ENCODE results near the gene SLC22A23. TPM values are rescaled to one million over a fixed set of nuclear protein-coding genes. Genes with fewer than 3 reads are reported as not detected.

Gene SLC22A23
- polyA plus RNA-seq, 1 donor (not counting 4 experiments of a cell fraction or from before 2014, with no cell fraction given) = 4.3 TPM

- no peaks in the 10 kb centered on the region for H3K79me2 ChIP-seq (ENCODE audit: control insufficient read depth, insufficient read depth, low read length)
- H3K9me3 ChIP-seq (ENCODE audit: control insufficient read depth, low read depth, low read length) = no peaks in the 10 kb centered on the region
- DNase-seq (ENCODE audit: low read depth, low spot score) (no peak), FAIRE-seq (no peak)
- H3K27ac ChIP-seq (ENCODE audit: control insufficient read depth, insufficient read depth, low read length) = no peak overlapping the region
- H4K20me1 ChIP-seq (ENCODE audit: control insufficient read depth, extremely low read depth, insufficient read depth, low read length) = no peaks in the 10 kb centered on the region
- H3K9me1 ChIP-seq (ENCODE audit: control insufficient read depth, extremely low read depth, insufficient read depth, low read length) = no peaks in the 10 kb centered on the region
- TF ChIP-seq CTCF (optimal IDR thresholded peaks at IDR 0.05 in 1 of 3, IDR thresholded peaks at IDR 0.05 in 1 of 3, conservative IDR thresholded peaks at IDR 0.05 in 1 of 3; ENCODE audit: extremely low read depth in 1 of 3, insufficient read depth in 2 of 3, low read length in 3 of 3) = no peak
- TF ChIP-seq EZH2 (IDR thresholded peaks at IDR 0.05; ENCODE audit: low read length) = no peak
- H3K9ac ChIP-seq (ENCODE audit: control insufficient read depth, extremely low read depth, insufficient read depth, low read length) = no peak overlapping the region
- dilution Hi-C loops (cut with MboI; ENCODE audit: extremely low pct_ligation_motif_present, low sequenced_read_pairs) = no loop called here
- H3K36me3 ChIP-seq (ENCODE audit: control insufficient read depth in 2 of 2, extremely low read depth in 1 of 2, insufficient read depth in 2 of 2, low read length in 2 of 2) = peaks cover 0 to 2% of the 10 kb centered on the region in 2 experiments
- no peak overlapping the region for H3K4me3 ChIP-seq (ENCODE audit: control insufficient read depth in 2 of 3, extremely low read depth in 1 of 3, insufficient read depth in 2 of 3, low read depth in 1 of 3, low read length in 3 of 3)
- H2AFZ ChIP-seq (ENCODE audit: control insufficient read depth, low read length) = no peak overlapping the region
- no peak overlapping the region for H3K4me2 ChIP-seq (ENCODE audit: control insufficient read depth, extremely low read depth, insufficient read depth, low read depth, low read length)
- no peaks in the 10 kb centered on the region for H3K27me3 ChIP-seq (ENCODE audit: control insufficient read depth, extremely low read depth, insufficient read depth, low read length)
- peaks cover 9% of the 10 kb centered on the region for H3K4me1 ChIP-seq (ENCODE audit: control insufficient read depth, extremely low read depth, insufficient read depth, low read length)
Measured at GRCh38 chr6:3314621-3315467, 142.0 kb downstream of the SLC22A23 start.

GRCh38 chr6:3314176-3314575 lies 142.7 kb downstream of the SLC22A23 start:
- no peak overlapping the region for H3K4me2 ChIP-seq (ENCODE audit: control insufficient read depth, extremely low read depth, insufficient read depth, low read depth, low read length)
- dilution Hi-C loops (cut with MboI; ENCODE audit: extremely low pct_ligation_motif_present, low sequenced_read_pairs) = no loop called here

More at GRCh38 chr6:3314176-3314575, 142.7 kb downstream of the SLC22A23 start:
- Histone ChIP-seq H3K4me1 (ENCODE audit: control insufficient read depth, extremely low read depth, insufficient read depth, low read length) (peaks cover 9% of the 10 kb centered on the region), H3K27me3 (ENCODE audit: control insufficient read depth, extremely low read depth, insufficient read depth, low read length) (no peaks in the 10 kb centered on the region), H3K9me1 (ENCODE audit: control insufficient read depth, extremely low read depth, insufficient read depth, low read length) (no peaks in the 10 kb centered on the region), H4K20me1 (ENCODE audit: control insufficient read depth, extremely low read depth, insufficient read depth, low read length) (no peaks in the 10 kb centered on the region), H3K79me2 (ENCODE audit: control insufficient read depth, insufficient read depth, low read length) (no peaks in the 10 kb centered on the region), H2AFZ (ENCODE audit: control insufficient read depth, low read length) (no peak overlapping the region), H3K27ac (ENCODE audit: control insufficient read depth, insufficient read depth, low read length) (no peak overlapping the region), H3K9me3 (ENCODE audit: control insufficient read depth, low read depth, low read length) (no peaks in the 10 kb centered on the region), H3K36me3 (ENCODE audit: control insufficient read depth in 2 of 2, extremely low read depth in 1 of 2, insufficient read depth in 2 of 2, low read length in 2 of 2) (peaks cover 0 to 2% of the 10 kb centered on the region in 2 experiments), H3K4me3 (ENCODE audit: control insufficient read depth in 2 of 3, extremely low read depth in 1 of 3, insufficient read depth in 2 of 3, low read depth in 1 of 3, low read length in 3 of 3) (no peak overlapping the region), H3K9ac (ENCODE audit: control insufficient read depth, extremely low read depth, insufficient read depth, low read length) (no peak overlapping the region)
- no peak for FAIRE-seq
- no peak for DNase-seq (ENCODE audit: low read depth, low spot score)
- TF ChIP-seq EZH2 (IDR thresholded peaks at IDR 0.05; ENCODE audit: low read length) (no peak), CTCF (optimal IDR thresholded peaks at IDR 0.05 in 1 of 3, IDR thresholded peaks at IDR 0.05 in 1 of 3, conservative IDR thresholded peaks at IDR 0.05 in 1 of 3; ENCODE audit: extremely low read depth in 1 of 3, insufficient read depth in 2 of 3, low read length in 3 of 3) (no peak)

All from keratinocyte (primary cell).